Duodenal mucosa (tissue), 2 donors: ENCODE measurements around the gene ZER1.

Experiments used
- H3K27ac ChIP-seq: one replicate; pipeline ENCODE4 v1.7.0; 2013; ENCODE audit warnings: low read depth, low read length
- H3K27me3 ChIP-seq, 2 donors: one replicate each; pipeline ENCODE4 v1.7.0; 2013; ENCODE audit warnings: low read length in 2 of 2, control low read depth in 1 of 2; ENCODE audit not compliant: insufficient read depth in 2 of 2, control insufficient read depth in 1 of 2
- H3K36me3 ChIP-seq, 2 donors: one replicate each; pipeline ENCODE4 v1.7.0; 2013; ENCODE audit warnings: low read length in 2 of 2, control low read depth in 1 of 2; ENCODE audit not compliant: insufficient read depth in 2 of 2, control insufficient read depth in 1 of 2
- H3K4me1 ChIP-seq, 2 donors: one replicate each; pipeline ENCODE4 v1.7.0; 2013; ENCODE audit warnings: low read length in 2 of 2, control low read depth in 1 of 2; ENCODE audit not compliant: insufficient read depth in 2 of 2, control insufficient read depth in 1 of 2
- H3K4me3 ChIP-seq, 2 donors: one replicate each; pipeline ENCODE4 v1.7.0; 2013; ENCODE audit warnings: low read length in 2 of 2, low read depth in 1 of 2
- H3K9ac ChIP-seq, 2 donors: one replicate each; pipeline ENCODE4 v1.7.0; 2013; ENCODE audit warnings: low read length in 2 of 2, low read depth in 1 of 2
- H3K9me3 ChIP-seq, 2 donors: one replicate each; pipeline ENCODE4 v1.7.0; 2013; ENCODE audit warnings: low read length in 2 of 2, control low read depth in 1 of 2; ENCODE audit not compliant: control insufficient read depth in 1 of 2

The ZER1 gene

DNA sequence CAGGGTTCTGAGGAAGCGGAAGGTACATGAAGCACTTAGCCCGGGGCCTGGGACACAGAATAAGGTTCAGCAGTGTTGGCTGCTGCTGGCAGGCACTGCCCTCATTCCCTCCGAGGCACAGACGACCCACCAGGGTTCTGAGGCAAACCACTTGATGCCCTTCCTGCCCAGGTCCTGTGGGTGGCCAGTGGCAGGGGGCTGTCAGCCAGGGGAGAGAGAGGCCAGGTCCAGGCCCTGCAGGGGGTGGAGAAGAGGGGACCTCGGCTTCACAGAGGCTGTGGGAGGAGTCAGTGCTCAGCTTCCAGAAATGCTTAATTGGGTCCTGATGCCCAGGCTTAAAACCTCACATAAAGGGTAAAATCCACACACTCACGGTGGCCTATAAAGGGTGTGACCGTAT, 43.4 kb downstream of the ZER1 start:
- Histone ChIP-seq H3K4me3 (no peak overlapping the region), H3K4me1 (peaks cover 8 to 14% of the 10 kb centered on the region in 2 donors), H3K9me3 (no peaks in the 10 kb centered on the region), H3K9ac (no peak overlapping the region), H3K27ac (no peak overlapping the region), H3K27me3 (no peaks in the 10 kb centered on the region), H3K36me3 (peaks cover 0 to 29% of the 10 kb centered on the region in 2 donors)

DNA sequence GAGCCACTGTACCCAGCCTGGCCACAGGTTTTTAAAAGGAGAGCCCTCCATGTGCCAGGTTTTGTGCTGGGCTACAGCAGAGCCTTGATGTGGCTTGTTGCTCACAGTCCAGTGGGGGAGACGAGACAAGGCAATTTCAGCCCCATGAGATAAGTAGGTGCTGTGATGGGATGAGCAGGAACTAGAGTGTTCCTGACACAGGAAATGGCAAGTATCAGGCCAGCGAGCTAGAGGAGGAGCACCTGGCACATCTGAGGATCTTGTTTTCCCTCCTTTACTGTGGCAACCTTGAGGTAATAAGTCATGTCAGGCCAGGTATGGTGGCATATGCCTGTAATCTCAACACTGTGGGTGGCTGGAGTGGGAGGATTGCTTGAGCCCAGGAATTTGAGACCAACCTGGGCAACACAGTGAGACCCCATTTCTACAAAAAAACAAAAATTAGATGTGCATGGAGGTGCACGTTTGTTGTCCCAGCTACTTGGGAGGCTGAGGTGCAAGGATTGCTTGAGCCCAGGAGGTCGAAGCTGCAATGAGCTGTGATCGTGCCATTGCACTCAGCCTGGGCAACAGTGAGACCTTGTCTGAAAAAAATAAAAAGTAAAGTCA, 44.0 kb downstream of the ZER1 start:
- H3K36me3 ChIP-seq = peaks cover 0 to 24% of the 10 kb centered on the region in 2 donors
- H3K9me3 ChIP-seq = no peaks in the 10 kb centered on the region
- no peak overlapping the region for H3K9ac ChIP-seq
- peaks cover 14 to 18% of the 10 kb centered on the region in 2 donors for H3K4me1 ChIP-seq
- no peak overlapping the region for H3K4me3 ChIP-seq
- H3K27me3 ChIP-seq = no peaks in the 10 kb centered on the region
- H3K27ac ChIP-seq = no peak overlapping the region

GRCh38 chr9:128724744-128725211, 46.9 kb downstream of the ZER1 start:
- Histone ChIP-seq H3K9me3 (no peaks in the 10 kb centered on the region), H3K4me3 (peak overlapping the region; percentile 72 to 98), H3K27me3 (no peaks in the 10 kb centered on the region), H3K9ac (peak overlapping the region; percentile 36 to 69), H3K27ac (no peak overlapping the region), H3K36me3 (peaks cover 3 to 16% of the 10 kb centered on the region in 2 donors), H3K4me1 (peaks cover 17 to 22% of the 10 kb centered on the region in 2 donors)

DNA sequence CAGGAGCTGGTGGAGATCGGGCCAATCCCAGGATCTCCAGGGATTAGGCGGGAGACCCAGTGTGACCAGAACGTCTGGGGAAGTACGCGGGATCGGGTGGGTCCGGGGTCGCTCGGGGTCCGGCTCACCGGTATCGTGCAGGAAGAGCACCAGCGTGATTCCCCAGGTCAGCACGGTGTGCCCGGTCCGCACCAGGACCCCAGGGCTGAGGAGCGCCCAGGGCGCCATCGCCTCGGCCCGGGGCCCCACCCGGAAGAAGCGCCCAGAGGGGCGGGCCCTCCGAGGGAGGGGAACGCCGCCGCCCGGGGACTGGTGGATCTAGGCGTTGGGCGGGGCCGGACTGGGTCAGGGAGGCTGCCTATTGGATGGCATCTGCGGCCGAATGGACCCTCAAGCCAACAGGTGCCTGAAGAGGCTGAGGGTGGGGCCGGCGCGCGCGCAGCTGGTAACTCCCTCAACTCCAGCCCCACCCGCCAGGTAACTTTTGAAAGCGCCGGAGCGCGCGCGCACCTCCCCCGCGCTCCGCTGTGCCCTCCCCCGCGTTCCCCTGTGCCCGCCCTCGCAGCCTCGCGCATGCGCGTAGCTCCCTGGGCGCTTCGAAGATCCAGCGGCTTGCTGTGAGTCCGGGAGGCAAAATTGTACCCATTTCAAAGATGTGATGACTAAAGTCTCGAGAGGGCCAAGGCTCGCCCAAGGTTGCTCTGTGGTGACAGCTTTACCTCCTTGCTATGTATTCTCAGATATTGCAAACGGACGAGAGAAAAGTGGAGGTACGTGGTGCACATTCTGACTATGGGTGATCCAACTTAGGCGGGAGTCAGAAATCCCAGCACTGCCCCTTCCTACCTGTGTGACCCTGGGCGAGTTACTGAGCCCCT, 47.6 kb downstream of the ZER1 start, which contains the start of gene ZDHHC12:
TSS of gene ZDHHC12 (minus strand) at position 262 of the 878 bp plus-strand sequence. CDS start at position 228, 34 bp downstream.
- Histone ChIP-seq H3K4me3 (peak within 1 kb of the TSS; percentile 72 to 98), H3K9me3 (no peaks in the 10 kb centered on the region), H3K4me1 (peaks cover 17 to 25% of the 10 kb centered on the region in 2 donors), H3K27ac (no peak within 1 kb of the TSS), H3K27me3 (no peaks in the 10 kb centered on the region), H3K9ac (peak within 1 kb of the TSS; percentile 84), H3K36me3 (peaks cover 3 to 16% of the 10 kb centered on the region in 2 donors)

DNA sequence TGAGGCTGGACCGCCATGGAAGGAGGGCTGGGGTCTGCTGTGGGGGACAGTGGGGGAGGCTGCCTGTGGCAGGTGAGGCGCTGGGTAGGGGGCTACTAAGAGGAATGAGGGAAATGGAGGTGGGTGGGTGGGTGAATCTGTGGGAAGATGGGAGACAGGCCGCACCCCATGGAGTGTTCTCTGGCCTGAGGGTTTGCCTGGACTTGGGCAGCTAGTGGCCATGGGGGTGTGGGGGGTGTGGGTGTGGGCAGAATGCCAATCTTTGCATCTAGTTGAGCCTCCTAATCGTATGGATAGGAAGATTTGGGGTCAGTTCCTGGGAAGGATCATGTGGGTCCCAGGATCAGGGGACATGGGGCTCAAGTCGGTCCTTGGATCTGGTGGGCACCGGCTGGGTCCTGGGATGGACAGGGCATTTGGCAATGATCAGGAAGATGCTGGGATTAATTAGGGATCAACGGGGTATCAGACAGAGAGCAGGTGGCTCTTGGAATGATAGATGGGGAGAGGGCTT, 48.3 kb downstream of the ZER1 start:
- Histone ChIP-seq H3K27ac (no peak overlapping the region), H3K4me3 (peak overlapping the region; percentile 71 to 98), H3K4me1 (peaks cover 17 to 25% of the 10 kb centered on the region in 2 donors), H3K9me3 (no peaks in the 10 kb centered on the region), H3K36me3 (peaks cover 3 to 16% of the 10 kb centered on the region in 2 donors), H3K9ac (peak overlapping the region; percentile 84), H3K27me3 (no peaks in the 10 kb centered on the region)

GRCh38 chr9:128722380-128723351, 49.1 kb downstream of the ZER1 start:
- Histone ChIP-seq H3K9me3 (no peaks in the 10 kb centered on the region), H3K9ac (peak overlapping the region; percentile 48 to 84), H3K27ac (no peak overlapping the region), H3K36me3 (peaks cover 3 to 16% of the 10 kb centered on the region in 2 donors), H3K4me1 (peaks cover 17 to 25% of the 10 kb centered on the region in 2 donors), H3K4me3 (peak overlapping the region; percentile 71 to 98), H3K27me3 (no peaks in the 10 kb centered on the region)

- H3K27ac ChIP-seq = no peak overlapping the region
- no peak overlapping the region for H3K4me3 ChIP-seq
- peaks cover 3 to 16% of the 10 kb centered on the region in 2 donors for H3K36me3 ChIP-seq
- H3K27me3 ChIP-seq = no peaks in the 10 kb centered on the region
- H3K4me1 ChIP-seq = peaks cover 17 to 25% of the 10 kb centered on the region in 2 donors
- H3K9me3 ChIP-seq = no peaks in the 10 kb centered on the region
- H3K9ac ChIP-seq = no peak overlapping the region
Observed at GRCh38 chr9:128721487-128722010, 50.2 kb downstream of the ZER1 start.

DNA sequence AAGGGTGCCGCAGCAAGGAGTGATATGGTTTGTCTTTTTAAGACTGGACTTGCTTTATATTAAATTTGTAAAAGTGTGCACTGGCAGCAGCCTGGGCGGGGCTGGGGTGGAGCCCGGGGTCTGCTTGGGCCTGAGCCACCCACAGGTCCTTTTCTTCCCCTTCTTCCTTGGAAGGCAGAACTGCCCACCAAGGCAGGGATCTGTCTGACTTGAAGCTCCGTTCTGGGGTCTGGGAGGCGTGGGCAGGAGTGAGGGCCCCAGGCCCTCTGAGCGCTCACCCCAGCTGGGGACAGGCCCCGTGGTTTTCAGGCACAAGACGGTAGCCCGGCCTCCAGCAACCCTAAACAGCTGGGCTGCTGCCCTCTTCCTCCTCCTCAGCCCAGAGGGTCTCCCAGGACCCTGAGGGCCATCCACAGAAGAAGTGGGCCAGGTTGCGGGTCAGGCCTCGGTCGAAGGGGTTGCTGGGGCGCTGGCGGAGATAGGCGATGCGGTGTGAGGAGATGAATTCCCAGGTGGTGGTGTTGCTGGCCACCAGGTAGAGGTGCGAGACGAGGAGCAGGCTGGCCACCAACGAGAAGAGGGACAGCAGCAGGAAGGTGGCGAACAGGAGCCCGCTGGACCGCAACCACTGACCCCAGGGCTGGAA, 50.8 kb downstream of the ZER1 start:
- H3K27ac ChIP-seq = no peak overlapping the region
- no peak overlapping the region for H3K9ac ChIP-seq
- H3K4me1 ChIP-seq = peaks cover 17 to 25% of the 10 kb centered on the region in 2 donors

More for the DNA sequence above, 50.8 kb downstream of the ZER1 start:
- H3K36me3 ChIP-seq = peaks cover 3 to 16% of the 10 kb centered on the region in 2 donors
- no peak overlapping the region for H3K4me3 ChIP-seq
- no peaks in the 10 kb centered on the region for H3K27me3 ChIP-seq
- H3K9me3 ChIP-seq = no peaks in the 10 kb centered on the region
